Lower leg skin (tissue), 3 donors: ENCODE measurements around the gene EML6.

Source experiments
- POLR2A ChIP-seq, 2 donors: fragments of 450-650 bp; IDR thresholded peaks; one replicate each; pipeline ENCODE4 v1.6.1; 2016 to 2017; ENCODE audit warnings: antibody characterized with exemption in 2 of 2, mild to moderate bottlenecking in 1 of 2, moderate library complexity in 1 of 2
- TF ChIP-seq, protein P1 (sequence below), 3 donors: fragments of 450-650 bp; IDR thresholded peaks; one replicate each; pipeline ENCODE4 v1.5.1; 2016; ENCODE audit warnings: antibody characterized with exemption in 3 of 3, mild to moderate bottlenecking in 3 of 3, moderate library complexity in 2 of 3

- TF ChIP-seq, protein P1, sequence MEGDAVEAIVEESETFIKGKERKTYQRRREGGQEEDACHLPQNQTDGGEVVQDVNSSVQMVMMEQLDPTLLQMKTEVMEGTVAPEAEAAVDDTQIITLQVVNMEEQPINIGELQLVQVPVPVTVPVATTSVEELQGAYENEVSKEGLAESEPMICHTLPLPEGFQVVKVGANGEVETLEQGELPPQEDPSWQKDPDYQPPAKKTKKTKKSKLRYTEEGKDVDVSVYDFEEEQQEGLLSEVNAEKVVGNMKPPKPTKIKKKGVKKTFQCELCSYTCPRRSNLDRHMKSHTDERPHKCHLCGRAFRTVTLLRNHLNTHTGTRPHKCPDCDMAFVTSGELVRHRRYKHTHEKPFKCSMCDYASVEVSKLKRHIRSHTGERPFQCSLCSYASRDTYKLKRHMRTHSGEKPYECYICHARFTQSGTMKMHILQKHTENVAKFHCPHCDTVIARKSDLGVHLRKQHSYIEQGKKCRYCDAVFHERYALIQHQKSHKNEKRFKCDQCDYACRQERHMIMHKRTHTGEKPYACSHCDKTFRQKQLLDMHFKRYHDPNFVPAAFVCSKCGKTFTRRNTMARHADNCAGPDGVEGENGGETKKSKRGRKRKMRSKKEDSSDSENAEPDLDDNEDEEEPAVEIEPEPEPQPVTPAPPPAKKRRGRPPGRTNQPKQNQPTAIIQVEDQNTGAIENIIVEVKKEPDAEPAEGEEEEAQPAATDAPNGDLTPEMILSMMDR (IDR thresholded peaks at IDR 0.05) = no peak
- no peak for TF ChIP-seq POLR2A (IDR thresholded peaks at IDR 0.05)
These were observed 181.4 kb downstream of the EML6 start for GRCh38 chr2:54904836-54905235.
